K562 (cell line): ENCODE results near the gene GARIN5B.

ENCODE experiments used
- BRCA1 ChIP-seq, 2 experiments: fragments of 450-650 bp in 1 of 2; sonication (generic) in 1 of 2; formaldehyde crosslinking in 1 of 2; IDR thresholded peaks; 2 replicates each; pipeline versions ENCODE4 v1.5.0 to v1.6.1; 2017 to 2020; ENCODE audit warnings: mild to moderate bottlenecking in 1 of 2, missing genetic modification reagents in 1 of 2
- EP300 ChIP-seq: IDR thresholded peaks from 2 replicates; pipeline ENCODE4 v1.6.1; 2012; ENCODE audit warnings: low read length, improper control_type of control experiment
- IRF1 ChIP-seq: sonication (generic); formaldehyde crosslinking; IDR thresholded peaks from 2 replicates; pipeline ENCODE4 v1.8.0; 2022; ENCODE audit warnings: missing genetic modification reagents, mild to moderate bottlenecking, borderline replicate concordance
- NCOR1 ChIP-seq: fragments of 450-650 bp; IDR thresholded peaks from 2 replicates; pipeline ENCODE4 v1.6.1; 2016; ENCODE audit warnings: mild to moderate bottlenecking, moderate library complexity
- PATZ1 ChIP-seq: fragments of 250-450 bp; sonication (Bioruptor Pico); IDR thresholded peaks from 2 replicates; pipeline ENCODE4 v1.5.0; 2020; ENCODE audit warnings: mild to moderate bottlenecking, borderline replicate concordance
- PCBP1 ChIP-seq: fragments of 200-400 bp; formaldehyde crosslinking; IDR thresholded peaks from 2 replicates; pipeline ENCODE4 v1.6.1; 2018; ENCODE audit warnings: mild to moderate bottlenecking, low read depth, low read length; ENCODE audit not compliant: poor library complexity, severe bottlenecking
- RAD51 ChIP-seq: fragments of 450-650 bp; IDR thresholded peaks from 2 replicates; pipeline ENCODE4 v1.7.1; 2016; ENCODE audit warnings: low read depth, mild to moderate bottlenecking, borderline replicate concordance
- TAF1 ChIP-seq: IDR thresholded peaks from 2 replicates; pipeline ENCODE4 v1.6.1; 2011; ENCODE audit warnings: mild to moderate bottlenecking, low read length, moderate library complexity; ENCODE audit not compliant: insufficient read depth, control insufficient read depth, severe bottlenecking; ENCODE audit errors: extremely low read depth

- no peak for TF ChIP-seq RAD51
- TF ChIP-seq PCBP1 = no peak
- no peak for TF ChIP-seq TAF1
- no peak for TF ChIP-seq EP300
- TF ChIP-seq PATZ1 (CRISPR knock-in tag) = no peak
- no peak for TF ChIP-seq NCOR1
- TF ChIP-seq IRF1 (CRISPR knock-in tag) = no peak
- TF ChIP-seq BRCA1 (IDR thresholded peaks at IDR 0.05) = no peak
- TF ChIP-seq BRCA1 (CRISPR knock-in tag; IDR thresholded peaks at IDR 0.05) = no peak
Measured at GRCh38 chr19:55358493-55358892, 4.6 kb downstream of the GARIN5B start.
